Uterus (tissue), 4 donors: Measurements from ENCODE around the gene DRC3. TPM values are rescaled to one million over a fixed set of nuclear protein-coding genes. Genes with fewer than 3 reads are reported as not detected.
A peak's percentile ranks its signal among the peaks of the same experiment; 100 is the strongest.

ENCODE experiments used
- DNase-seq, 2 donors: peaks; one replicate each; pipeline ENCODE4 v3.0.0-alpha.2; 2019 to 2020
- H3K27ac ChIP-seq, 2 donors: fragments of 200-600 bp; sonication (generic); 1 replicate in 1 of 2; 2 replicates in 1 of 2; pipeline ENCODE4 v1.5.1; 2016 to 2018
- H3K27me3 ChIP-seq, 2 donors: fragments of 200-600 bp; sonication (generic); one replicate each; pipeline ENCODE4 v1.5.1; 2018 to 2019; ENCODE audit warnings: control low read depth in 1 of 2
- H3K36me3 ChIP-seq, 2 donors: fragments of 200-600 bp; sonication (generic); one replicate each; pipeline ENCODE4 v1.5.1; 2019; ENCODE audit warnings: control low read depth in 1 of 2
- H3K4me1 ChIP-seq, 2 donors: fragments of 200-600 bp; sonication (generic); one replicate each; pipeline ENCODE4 v1.5.1; 2018 to 2019; ENCODE audit warnings: control low read depth in 1 of 2
- H3K4me3 ChIP-seq, 2 donors: fragments of 200-600 bp; sonication (generic); 1 replicate in 1 of 2; 2 replicates in 1 of 2; pipeline ENCODE4 v1.5.1; 2018 to 2019; ENCODE audit warnings: mild to moderate bottlenecking in 1 of 2
- H3K9me3 ChIP-seq, 2 donors: fragments of 200-600 bp; sonication (generic); one replicate each; pipeline ENCODE4 v1.5.1; 2019; ENCODE audit warnings: control low read depth in 1 of 2
- POLR2A ChIP-seq, 2 donors: fragments of 450-650 bp; IDR thresholded peaks; one replicate each; pipeline ENCODE4 v1.6.1; 2016; ENCODE audit warnings: antibody characterized with exemption in 2 of 2, mild to moderate bottlenecking in 1 of 2, moderate library complexity in 1 of 2
- intact Hi-C: fragments of 100-400 bp; cut with DNase I; formaldehyde crosslinking; loops from one replicate; pipeline ENCODE4 v1.15.1; 2023; ENCODE audit warnings: low total_unique reads
- total RNA-seq, 4 donors: library from RNA; depleted of rRNA in 3 of 4; stranded (reverse); fragments of >200 nt in 3 of 4; gene quantifications; one replicate each; pipeline versions ENCODE4 v1.1.0 to v1.2.4, GENCODE V29; 2014 to 2023
- TF ChIP-seq, protein P1 (sequence below), 4 experiments: fragments of 200-600 bp in 2 of 4; fragments of 450-650 bp in 2 of 4; sonication (generic) in 2 of 4; IDR thresholded peaks; one replicate each; pipeline ENCODE4 v1.5.1; 2016 to 2019; ENCODE audit warnings: antibody characterized with exemption in 4 of 4, mild to moderate bottlenecking in 2 of 4, moderate library complexity in 1 of 4
- donor health status: DM: yes; HTN: yes; CAD: no.

Gene DRC3
- total RNA-seq, 4 donors from 2014 or later, result 7.7 to 18.5 (median 13.6) TPM

DNA sequence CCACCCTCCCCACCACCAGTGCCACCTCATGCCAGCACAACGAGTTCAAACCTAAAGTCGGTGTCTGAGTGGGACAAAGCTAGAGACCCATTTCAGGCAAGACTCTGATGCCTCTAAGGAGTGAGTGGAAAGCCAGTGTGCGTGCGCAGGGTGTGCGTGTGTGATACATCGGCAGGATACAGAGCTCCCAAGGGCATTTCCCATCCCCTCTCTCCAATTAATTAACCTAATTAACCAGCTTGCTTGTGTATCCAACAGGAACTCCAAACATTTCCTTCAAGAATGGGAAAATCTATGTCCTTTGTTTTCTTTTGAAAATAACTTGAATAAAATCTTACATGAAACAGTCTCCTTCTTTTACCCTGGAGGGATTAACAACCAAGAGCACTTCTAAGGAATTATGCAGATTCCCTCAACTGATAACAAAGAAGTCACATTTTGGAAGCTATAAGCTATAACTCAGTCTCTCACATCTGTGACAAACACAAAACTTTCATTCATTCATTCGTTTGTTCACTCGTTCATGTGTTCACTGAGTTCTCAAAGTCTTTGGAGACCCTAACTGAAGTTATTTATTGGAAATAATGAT lies 56.4 kb downstream of the DRC3 start:
- DNase-seq, result no peak
- Histone ChIP-seq H3K9me3 (no peaks in the 10 kb centered on the region), H3K36me3 (no peaks in the 10 kb centered on the region), H3K4me1 (no peaks in the 10 kb centered on the region), H3K4me3 (no peak overlapping the region), H3K27me3 (no peaks in the 10 kb centered on the region), H3K27ac (no peak overlapping the region)
- intact Hi-C loops, result loop anchor here (10.0 kb wide), 1 partner anchor 354 kb away; no protein-coding TSS in a partner anchor
- TF ChIP-seq POLR2A (IDR thresholded peaks at IDR 0.05), result no peak
- TF ChIP-seq, protein P1, sequence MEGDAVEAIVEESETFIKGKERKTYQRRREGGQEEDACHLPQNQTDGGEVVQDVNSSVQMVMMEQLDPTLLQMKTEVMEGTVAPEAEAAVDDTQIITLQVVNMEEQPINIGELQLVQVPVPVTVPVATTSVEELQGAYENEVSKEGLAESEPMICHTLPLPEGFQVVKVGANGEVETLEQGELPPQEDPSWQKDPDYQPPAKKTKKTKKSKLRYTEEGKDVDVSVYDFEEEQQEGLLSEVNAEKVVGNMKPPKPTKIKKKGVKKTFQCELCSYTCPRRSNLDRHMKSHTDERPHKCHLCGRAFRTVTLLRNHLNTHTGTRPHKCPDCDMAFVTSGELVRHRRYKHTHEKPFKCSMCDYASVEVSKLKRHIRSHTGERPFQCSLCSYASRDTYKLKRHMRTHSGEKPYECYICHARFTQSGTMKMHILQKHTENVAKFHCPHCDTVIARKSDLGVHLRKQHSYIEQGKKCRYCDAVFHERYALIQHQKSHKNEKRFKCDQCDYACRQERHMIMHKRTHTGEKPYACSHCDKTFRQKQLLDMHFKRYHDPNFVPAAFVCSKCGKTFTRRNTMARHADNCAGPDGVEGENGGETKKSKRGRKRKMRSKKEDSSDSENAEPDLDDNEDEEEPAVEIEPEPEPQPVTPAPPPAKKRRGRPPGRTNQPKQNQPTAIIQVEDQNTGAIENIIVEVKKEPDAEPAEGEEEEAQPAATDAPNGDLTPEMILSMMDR (IDR thresholded peaks at IDR 0.05), result no peak

GRCh38 chr17:18031955-18032354 lies 59.3 kb downstream of the DRC3 start:
- intact Hi-C loops, result no loop called here
- H3K27me3 ChIP-seq, result no peaks in the 10 kb centered on the region
- TF ChIP-seq, protein P1 (IDR thresholded peaks at IDR 0.05), result no peak
- TF ChIP-seq POLR2A (IDR thresholded peaks at IDR 0.05), result no peak
- H3K36me3 ChIP-seq, result no peaks in the 10 kb centered on the region
- no peak for DNase-seq
- H3K4me3 ChIP-seq, result no peak overlapping the region
- no peaks in the 10 kb centered on the region for H3K9me3 ChIP-seq
- no peaks in the 10 kb centered on the region for H3K4me1 ChIP-seq
- no peak overlapping the region for H3K27ac ChIP-seq

GRCh38 chr17:18033442-18034099 lies 60.9 kb downstream of the DRC3 start:
- Histone ChIP-seq H3K27ac (no peak overlapping the region), H3K4me1 (no peaks in the 10 kb centered on the region), H3K27me3 (no peaks in the 10 kb centered on the region), H3K4me3 (no peak overlapping the region), H3K36me3 (no peaks in the 10 kb centered on the region), H3K9me3 (no peaks in the 10 kb centered on the region)
- intact Hi-C loops, result no loop called here
- TF ChIP-seq, protein P1 (IDR thresholded peaks at IDR 0.05), result peak; percentile 50 to 92 (median 66)
- TF ChIP-seq POLR2A (IDR thresholded peaks at IDR 0.05), result no peak
- DNase-seq, result peak in 1 of 2 donors; percentile 61

GRCh38 chr17:18035704-18036103 lies 63.0 kb downstream of the DRC3 start:
- no peaks in the 10 kb centered on the region for H3K9me3 ChIP-seq
- TF ChIP-seq, protein P1 (IDR thresholded peaks at IDR 0.05), result no peak
- no peak for TF ChIP-seq POLR2A (IDR thresholded peaks at IDR 0.05)
- H3K27ac ChIP-seq, result no peak overlapping the region
- peaks cover 0 to 3% of the 10 kb centered on the region in 2 donors for H3K4me1 ChIP-seq
- no peaks in the 10 kb centered on the region for H3K36me3 ChIP-seq
- no peak for DNase-seq
- H3K27me3 ChIP-seq, result no peaks in the 10 kb centered on the region
- H3K4me3 ChIP-seq, result no peak overlapping the region
- intact Hi-C loops, result no loop called here

- intact Hi-C loops, result no loop called here
- Histone ChIP-seq H3K4me3 (no peak overlapping the region), H3K27me3 (no peaks in the 10 kb centered on the region), H3K36me3 (no peaks in the 10 kb centered on the region), H3K9me3 (no peaks in the 10 kb centered on the region), H3K4me1 (peaks cover 0 to 9% of the 10 kb centered on the region in 2 donors), H3K27ac (no peak overlapping the region)
- TF ChIP-seq, protein P1 (IDR thresholded peaks at IDR 0.05), result no peak
- no peak for TF ChIP-seq POLR2A (IDR thresholded peaks at IDR 0.05)
- DNase-seq, result no peak
Observed at GRCh38 chr17:18037486-18037885, 64.8 kb downstream of the DRC3 start.
